Transverse colon (tissue), 4 donors: ENCODE results near the gene PPP2R2C. TPM values are rescaled to one million over a fixed set of nuclear protein-coding genes. Genes with fewer than 3 reads are reported as not detected.

Source experiments
- DNase-seq: peaks from one replicate; pipeline ENCODE4 v3.0.0-alpha.2; 2019
- H3K27ac ChIP-seq, 4 donors: fragments of 200-600 bp; sonication (generic); 2 replicates each; pipeline ENCODE4 v1.5.1; 2016 to 2018; ENCODE audit warnings: inconsistent platforms in 4 of 4
- H3K27me3 ChIP-seq: fragments of 200-600 bp; sonication (generic); 2 replicates; pipeline ENCODE4 v1.5.1; 2017; ENCODE audit warnings: inconsistent platforms
- H3K36me3 ChIP-seq, 4 donors: fragments of 200-600 bp; sonication (generic); 2 replicates each; pipeline ENCODE4 v1.5.1; 2017 to 2019; ENCODE audit warnings: inconsistent platforms in 4 of 4
- H3K4me1 ChIP-seq, 4 donors: fragments of 200-600 bp; sonication (generic); 2 replicates each; pipeline ENCODE4 v1.5.1; 2017 to 2020; ENCODE audit warnings: inconsistent platforms in 4 of 4
- H3K4me3 ChIP-seq, 4 donors: fragments of 200-600 bp; sonication (generic); 1 replicate in 1 of 4; 2 replicates in 3 of 4; pipeline versions ENCODE4 v1.5.1 to v1.6.1; 2017 to 2019; ENCODE audit warnings: inconsistent platforms in 4 of 4
- H3K9me3 ChIP-seq, 2 donors: fragments of 200-600 bp; sonication (generic); 2 replicates each; pipeline ENCODE4 v1.5.1; 2017 to 2019; ENCODE audit warnings: inconsistent platforms in 2 of 2
- EP300 ChIP-seq: sonication (generic); formaldehyde crosslinking; IDR thresholded peaks from one replicate; pipeline ENCODE4 v1.6.1; 2017; ENCODE audit warnings: antibody characterized with exemption, low read depth
- POLR2A ChIP-seq: fragments of 450-650 bp; IDR thresholded peaks from one replicate; pipeline ENCODE4 v1.6.1; 2016; ENCODE audit warnings: antibody characterized with exemption, mild to moderate bottlenecking, moderate library complexity
- POLR2AphosphoS5 ChIP-seq, 3 donors: sonication (generic); formaldehyde crosslinking; IDR thresholded peaks; one replicate each; pipeline ENCODE4 v1.6.1; 2016; ENCODE audit warnings: antibody characterized with exemption in 3 of 3
- WGBS, 2 donors: methylation state at CpG; one replicate each; pipeline ENCODE4 v1.1.5; 2018; ENCODE audit warnings: low coverage in 1 of 2; 5-methylcytosine and 5-hydroxymethylcytosine counted together
- in situ Hi-C, 4 donors: fragments of 200-750 bp; cut with MboI; loops; one replicate each; pipeline versions ENCODE4 v1.15.0 to v1.15.1; 2017; ENCODE audit warnings: low sequenced_read_pairs in 3 of 4, low pct_ligation_motif_present in 1 of 4, low pct_unique_long_range_greater_than_20kb in 1 of 4
- intact Hi-C: fragments of 100-400 bp; cut with DNase I; formaldehyde crosslinking; loops from one replicate; pipeline ENCODE4 v1.15.1; 2023; ENCODE audit warnings: low total_unique reads
- total RNA-seq, 4 donors: library from RNA; depleted of rRNA; stranded (reverse); fragments of >200 nt; gene quantifications; one replicate each; pipeline ENCODE4 v1.1.0, GENCODE V29; 2016
- TF ChIP-seq, protein P1 (sequence below), 5 experiments: fragments of 200-600 bp in 3 of 5; fragments of 450-650 bp in 2 of 5; sonication (generic) in 3 of 5; IDR thresholded peaks; 1 replicate in 2 of 5; 2 replicates in 3 of 5; pipeline ENCODE4 v1.5.1; 2016 to 2017; ENCODE audit warnings: antibody characterized with exemption in 5 of 5, inconsistent platforms in 3 of 5, mild to moderate bottlenecking in 2 of 5, moderate library complexity in 1 of 5

Gene PPP2R2C
- total RNA-seq, 4 donors from 2014 or later, result 0.27 to 8.8 (median 1.7) TPM

DNA sequence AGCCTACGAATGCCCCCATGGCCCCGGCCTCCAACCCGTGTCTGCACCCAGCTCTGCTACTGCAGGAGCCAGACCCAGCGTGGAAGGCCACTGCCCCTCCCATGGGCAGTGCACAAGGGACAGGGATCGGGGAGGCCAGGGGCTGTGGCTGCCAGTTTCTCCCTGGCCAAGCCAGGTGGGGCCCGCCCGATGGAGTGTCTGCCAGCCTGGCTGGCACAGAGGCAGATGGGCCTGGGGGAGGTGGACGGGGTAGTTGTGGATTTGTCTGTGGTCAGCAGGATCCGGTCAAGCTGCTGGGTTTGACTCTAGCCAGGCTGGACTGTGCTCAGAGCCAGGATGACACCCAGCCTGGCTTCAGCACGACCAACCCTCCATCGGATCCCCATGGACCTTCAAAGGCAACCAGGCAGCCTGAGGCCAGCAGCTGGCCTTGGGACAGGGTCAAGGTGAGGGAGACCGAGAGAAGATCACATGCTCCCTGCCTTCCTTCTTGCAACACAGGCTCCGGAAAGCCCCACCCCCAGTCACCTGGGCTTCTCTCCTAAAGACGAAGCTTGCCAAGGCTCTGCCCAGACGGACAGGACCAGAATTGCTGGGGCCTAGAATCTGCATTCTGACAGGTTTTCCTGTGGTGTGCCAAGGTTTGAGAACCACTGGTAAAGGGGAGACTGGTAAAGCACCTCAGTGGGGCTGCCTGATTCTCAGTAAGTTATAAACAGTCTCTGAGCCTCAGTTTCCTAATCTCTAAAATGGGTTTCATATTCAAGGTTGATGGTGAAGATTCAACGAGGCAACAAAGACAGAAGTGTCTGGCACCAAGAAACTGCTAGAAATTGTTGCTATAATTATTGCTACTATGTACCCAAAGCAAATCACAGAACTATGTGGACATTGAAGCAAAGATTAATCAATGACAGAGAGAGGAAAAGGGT lies 78.6 kb downstream of the PPP2R2C start:
- H3K27me3 ChIP-seq, result peaks cover 15% of the 10 kb centered on the region
- H3K4me1 ChIP-seq, result no peaks in the 10 kb centered on the region
- no peak overlapping the region for H3K4me3 ChIP-seq
- H3K9me3 ChIP-seq, result no peaks in the 10 kb centered on the region
- no peaks in the 10 kb centered on the region for H3K36me3 ChIP-seq
- intact Hi-C loops (no loop called here), in situ Hi-C loops (no loop called here)
- 73% methylated on average over 14 of the region's 16 CpGs; no CpG with 5 or more reads in 1 of the 2 donors for WGBS, 2 donors
- no peak for DNase-seq
- TF ChIP-seq, protein P1, sequence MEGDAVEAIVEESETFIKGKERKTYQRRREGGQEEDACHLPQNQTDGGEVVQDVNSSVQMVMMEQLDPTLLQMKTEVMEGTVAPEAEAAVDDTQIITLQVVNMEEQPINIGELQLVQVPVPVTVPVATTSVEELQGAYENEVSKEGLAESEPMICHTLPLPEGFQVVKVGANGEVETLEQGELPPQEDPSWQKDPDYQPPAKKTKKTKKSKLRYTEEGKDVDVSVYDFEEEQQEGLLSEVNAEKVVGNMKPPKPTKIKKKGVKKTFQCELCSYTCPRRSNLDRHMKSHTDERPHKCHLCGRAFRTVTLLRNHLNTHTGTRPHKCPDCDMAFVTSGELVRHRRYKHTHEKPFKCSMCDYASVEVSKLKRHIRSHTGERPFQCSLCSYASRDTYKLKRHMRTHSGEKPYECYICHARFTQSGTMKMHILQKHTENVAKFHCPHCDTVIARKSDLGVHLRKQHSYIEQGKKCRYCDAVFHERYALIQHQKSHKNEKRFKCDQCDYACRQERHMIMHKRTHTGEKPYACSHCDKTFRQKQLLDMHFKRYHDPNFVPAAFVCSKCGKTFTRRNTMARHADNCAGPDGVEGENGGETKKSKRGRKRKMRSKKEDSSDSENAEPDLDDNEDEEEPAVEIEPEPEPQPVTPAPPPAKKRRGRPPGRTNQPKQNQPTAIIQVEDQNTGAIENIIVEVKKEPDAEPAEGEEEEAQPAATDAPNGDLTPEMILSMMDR (IDR thresholded peaks at IDR 0.05), result no peak
- TF ChIP-seq POLR2A, result no peak
- no peak for TF ChIP-seq POLR2AphosphoS5 (IDR thresholded peaks at IDR 0.05)
- TF ChIP-seq EP300, result no peak
- no peak overlapping the region for H3K27ac ChIP-seq

DNA sequence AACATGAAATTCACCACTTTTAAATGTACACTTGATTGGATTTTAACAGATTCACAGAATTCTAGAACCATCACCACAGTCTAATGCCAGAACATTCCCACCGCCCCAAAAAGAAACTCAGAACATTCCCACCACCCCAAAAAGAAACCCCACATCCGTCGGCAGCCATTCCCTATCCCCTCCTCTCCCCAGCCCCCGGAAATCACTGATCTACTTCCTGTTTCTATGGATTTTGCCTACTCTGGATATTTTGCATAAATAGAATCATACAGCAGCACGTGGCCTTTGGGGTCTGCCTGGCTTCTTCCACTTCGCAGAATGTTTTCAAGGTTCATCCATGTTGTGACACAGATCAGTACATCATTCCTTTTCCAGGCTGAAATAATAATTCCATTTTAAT lies 79.3 kb downstream of the PPP2R2C start:
- Histone ChIP-seq H3K4me3 (no peak overlapping the region), H3K9me3 (no peaks in the 10 kb centered on the region), H3K4me1 (no peaks in the 10 kb centered on the region), H3K27me3 (peaks cover 15% of the 10 kb centered on the region), H3K36me3 (no peaks in the 10 kb centered on the region), H3K27ac (no peak overlapping the region)
- in situ Hi-C loops (no loop called here), intact Hi-C loops (no loop called here)
- WGBS, 2 donors, result 68 to 73% methylated on average over 6 of the region's 6 CpGs
- no peak for DNase-seq
- TF ChIP-seq POLR2AphosphoS5 (IDR thresholded peaks at IDR 0.05), result no peak
- no peak for TF ChIP-seq POLR2A
- TF ChIP-seq, protein P1 (IDR thresholded peaks at IDR 0.05), result no peak
- TF ChIP-seq EP300, result no peak

DNA sequence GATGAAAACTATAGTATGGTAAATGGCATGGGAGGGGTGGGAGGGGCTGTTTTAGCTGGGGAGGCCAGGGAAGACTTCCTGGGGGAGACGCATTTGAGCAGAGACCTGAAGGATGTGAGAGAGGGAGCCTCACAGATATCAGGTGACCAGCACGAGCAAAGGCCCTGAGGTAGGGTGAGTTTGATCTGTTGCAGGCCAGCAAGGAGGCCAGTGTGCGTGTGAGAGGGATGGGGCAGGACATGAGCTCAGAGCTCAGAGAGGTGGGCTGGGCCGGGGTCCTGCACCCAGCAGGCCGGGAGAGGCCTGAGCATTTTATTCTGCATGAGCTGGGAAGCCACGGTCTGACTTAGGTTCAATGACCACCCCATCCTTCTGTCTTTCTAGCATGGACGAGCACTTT lies 80.0 kb downstream of the PPP2R2C start:
- in situ Hi-C loops (no loop called here), intact Hi-C loops (no loop called here)
- no peak for DNase-seq

DNA sequence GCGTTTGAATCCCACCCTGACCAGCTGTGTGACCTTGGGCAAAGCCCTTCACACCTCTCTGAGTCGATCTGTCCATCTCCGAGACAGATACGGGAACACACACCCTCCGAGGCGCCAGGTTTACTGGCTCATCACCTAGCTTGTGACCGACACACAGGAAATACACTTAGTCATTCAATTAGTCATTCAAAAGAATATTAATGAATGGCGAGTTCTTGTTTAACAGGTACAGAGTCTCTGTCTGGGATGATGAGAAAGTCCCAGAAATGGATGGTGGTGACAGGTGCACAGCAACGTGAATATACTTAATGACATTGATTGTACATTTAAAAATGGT lies 80.6 kb downstream of the PPP2R2C start:
- no peak overlapping the region for H3K27ac ChIP-seq
- no peaks in the 10 kb centered on the region for H3K36me3 ChIP-seq
- no peak overlapping the region for H3K4me3 ChIP-seq
- WGBS, 2 donors, result 45 to 59% methylated on average over 3 to 9 of the region's 9 CpGs
- H3K4me1 ChIP-seq, result no peaks in the 10 kb centered on the region
- no peak for DNase-seq
- in situ Hi-C loops (no loop called here), intact Hi-C loops (no loop called here)
- peaks cover 8% of the 10 kb centered on the region for H3K27me3 ChIP-seq
- H3K9me3 ChIP-seq, result no peaks in the 10 kb centered on the region
- TF ChIP-seq POLR2A (no peak), POLR2AphosphoS5 (IDR thresholded peaks at IDR 0.05) (no peak), EP300 (no peak)
- TF ChIP-seq, protein P1 (IDR thresholded peaks at IDR 0.05), result no peak

More for the DNA sequence above, 80.0 kb downstream of the PPP2R2C start:
- no peak overlapping the region for H3K27ac ChIP-seq
- WGBS, 2 donors, result 82 to 90% methylated on average over 2 to 7 of the region's 7 CpGs
- H3K36me3 ChIP-seq, result no peaks in the 10 kb centered on the region
- TF ChIP-seq POLR2A (no peak), EP300 (no peak), POLR2AphosphoS5 (IDR thresholded peaks at IDR 0.05) (no peak)
- TF ChIP-seq, protein P1 (IDR thresholded peaks at IDR 0.05), result no peak
- H3K9me3 ChIP-seq, result no peaks in the 10 kb centered on the region
- H3K4me3 ChIP-seq, result no peak overlapping the region
- H3K4me1 ChIP-seq, result no peaks in the 10 kb centered on the region
- H3K27me3 ChIP-seq, result peaks cover 13% of the 10 kb centered on the region
